ENCODE measurements around the gene RHOU. TPM values are rescaled to one million over a fixed set of nuclear protein-coding genes. Genes with fewer than 3 reads are reported as not detected.
A peak's percentile ranks its signal among the peaks of the same experiment; 100 is the strongest.

Gene RHOU
- total RNA-seq, 1 experiment from 2014 or later: 11.0 TPM

DNA sequence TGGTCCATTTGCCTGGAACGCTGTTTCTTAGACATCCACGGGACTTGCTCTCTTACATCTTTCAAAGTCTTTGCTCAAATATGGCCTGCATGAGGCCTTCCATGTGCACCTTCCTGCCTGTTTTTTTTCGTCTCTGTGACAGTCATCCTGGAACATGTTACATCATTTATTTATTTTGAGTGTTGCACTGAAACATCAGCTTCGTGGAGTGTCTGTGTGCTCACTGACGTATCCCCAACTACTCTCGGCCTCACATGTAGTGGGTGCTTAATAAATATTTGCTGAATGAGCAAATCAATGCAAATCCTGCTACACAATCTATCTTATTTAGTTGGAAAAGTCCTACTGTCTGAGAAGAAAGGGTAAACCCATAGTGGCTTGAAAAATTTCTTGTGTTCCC is 11.4 kb upstream of the RHOU start:
- DNase-seq: no peak
- no peaks in the 10 kb centered on the region for H3K36me3 ChIP-seq (replicated peaks; ENCODE audit: control insufficient read depth, insufficient read depth, low read length)

DNA sequence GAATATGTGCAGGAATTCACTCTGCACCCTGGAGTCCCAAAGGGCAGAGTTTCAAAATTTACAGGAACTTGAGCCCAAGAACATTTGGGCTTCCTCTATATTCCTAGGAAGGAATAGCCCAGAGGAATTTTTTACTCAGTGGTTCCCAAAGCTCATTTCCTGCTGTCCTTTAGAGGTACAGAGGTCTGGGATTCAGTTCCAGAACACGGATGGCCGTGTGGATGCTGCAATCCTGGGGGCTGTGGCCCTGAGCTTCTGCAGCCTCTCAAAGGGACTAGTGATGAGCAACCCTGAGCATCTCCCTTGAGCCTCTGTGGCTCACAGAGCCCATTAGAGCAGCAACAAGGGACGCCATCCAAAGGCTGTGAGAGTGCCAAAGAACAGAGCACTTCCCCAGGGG is 10.1 kb upstream of the RHOU start:
- no peak for DNase-seq
- H3K4me3 ChIP-seq (ENCODE audit: insufficient read depth, low read depth, low read length): no peak overlapping the region
- H3K36me3 ChIP-seq (replicated peaks; ENCODE audit: control insufficient read depth, insufficient read depth, low read length): no peaks in the 10 kb centered on the region
- no peaks in the 10 kb centered on the region; the same call in 1 of the 2 replicates for H3K27me3 ChIP-seq (ENCODE audit: control insufficient read depth, insufficient read depth, low read length)

More for the DNA sequence above, 11.4 kb upstream of the RHOU start:
- Histone ChIP-seq H3K27me3 (ENCODE audit: control insufficient read depth, insufficient read depth, low read length) (no peaks in the 10 kb centered on the region; the same call in 1 of the 2 replicates), H3K4me3 (ENCODE audit: insufficient read depth, low read depth, low read length) (no peak overlapping the region)

DNA sequence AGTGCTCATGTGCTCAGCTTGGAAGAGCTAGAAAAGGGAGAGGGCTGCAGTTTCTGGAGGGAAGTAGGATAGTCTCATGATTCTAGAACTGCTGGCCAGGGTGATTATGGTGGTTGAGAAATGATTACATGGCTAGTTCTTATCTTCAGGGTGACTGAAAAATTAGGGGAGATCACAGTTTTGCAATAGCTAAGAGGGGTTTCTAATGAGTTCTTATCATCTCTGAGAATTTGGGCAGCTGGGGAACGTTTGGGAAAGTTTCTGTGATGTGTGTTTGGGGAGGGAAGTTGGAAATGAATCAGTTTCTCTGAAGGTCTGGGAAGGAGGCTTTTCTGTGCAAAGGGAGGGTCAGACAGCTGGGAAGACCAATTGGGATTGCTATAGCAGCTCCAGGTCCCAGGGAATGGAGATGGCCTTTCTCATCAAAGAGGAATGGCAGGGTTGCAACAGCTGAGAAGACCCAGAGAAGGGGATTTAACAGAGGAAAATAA is 7.6 kb upstream of the RHOU start:
- Histone ChIP-seq H3K27me3 (ENCODE audit: control insufficient read depth, insufficient read depth, low read length) (no peaks in the 10 kb centered on the region; the same call in 1 of the 2 replicates), H3K36me3 (replicated peaks; ENCODE audit: control insufficient read depth, insufficient read depth, low read length) (no peaks in the 10 kb centered on the region), H3K4me3 (ENCODE audit: insufficient read depth, low read depth, low read length) (no peak overlapping the region)
- DNase-seq: no peak

DNA sequence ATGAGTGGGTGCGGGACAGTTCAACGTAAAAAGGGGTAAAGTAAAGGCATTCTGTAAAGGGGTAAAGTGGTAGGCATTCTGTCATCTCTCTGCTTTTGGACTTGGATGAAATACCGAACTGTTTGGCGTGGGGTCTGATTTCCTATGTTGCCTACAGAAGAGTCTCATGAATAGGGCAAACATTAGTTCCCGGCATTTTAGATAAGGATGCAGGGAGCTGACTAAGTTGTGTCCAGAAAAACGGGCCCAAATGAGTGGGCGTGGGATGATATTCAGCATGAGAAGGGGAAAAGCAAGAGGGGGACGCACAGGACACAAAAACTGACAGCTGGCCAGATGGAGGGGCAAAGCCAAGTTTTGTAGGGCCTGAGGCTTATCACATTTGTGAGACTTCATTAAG is 2.9 kb upstream of the RHOU start:
- peaks cover 25% of the 10 kb centered on the region for H3K27me3 ChIP-seq (ENCODE audit: control insufficient read depth, insufficient read depth, low read length)
- no peak for DNase-seq
- H3K36me3 ChIP-seq (replicated peaks; ENCODE audit: control insufficient read depth, insufficient read depth, low read length): no peaks in the 10 kb centered on the region

DNA sequence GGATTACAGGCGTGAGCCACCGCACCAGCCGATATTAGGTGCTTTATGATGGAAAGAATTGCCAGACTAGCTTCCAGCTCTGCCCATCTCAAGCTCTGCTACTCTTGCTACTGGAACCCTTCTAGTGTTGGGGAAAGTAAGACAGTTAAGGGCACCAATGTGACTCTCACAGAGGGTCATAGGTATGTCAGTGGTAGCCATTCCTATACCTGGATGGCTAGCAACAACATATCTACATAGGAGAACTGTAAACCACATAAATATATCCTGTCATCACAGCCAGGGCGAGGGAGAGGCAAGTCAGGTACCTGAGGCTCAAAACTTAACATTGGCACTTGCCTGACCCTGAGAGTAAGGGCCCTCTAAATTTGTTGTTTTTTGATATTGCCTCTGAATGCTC is 1.7 kb upstream of the RHOU start:
- no peak overlapping the region for H3K4me3 ChIP-seq (ENCODE audit: insufficient read depth, low read depth, low read length)
- no peaks in the 10 kb centered on the region for H3K36me3 ChIP-seq (replicated peaks; ENCODE audit: control insufficient read depth, insufficient read depth, low read length)
- peaks cover 25% of the 10 kb centered on the region for H3K27me3 ChIP-seq (ENCODE audit: control insufficient read depth, insufficient read depth, low read length)
- no peak for DNase-seq

More for the DNA sequence above, 2.9 kb upstream of the RHOU start:
- no peak overlapping the region for H3K4me3 ChIP-seq (ENCODE audit: insufficient read depth, low read depth, low read length)

DNA sequence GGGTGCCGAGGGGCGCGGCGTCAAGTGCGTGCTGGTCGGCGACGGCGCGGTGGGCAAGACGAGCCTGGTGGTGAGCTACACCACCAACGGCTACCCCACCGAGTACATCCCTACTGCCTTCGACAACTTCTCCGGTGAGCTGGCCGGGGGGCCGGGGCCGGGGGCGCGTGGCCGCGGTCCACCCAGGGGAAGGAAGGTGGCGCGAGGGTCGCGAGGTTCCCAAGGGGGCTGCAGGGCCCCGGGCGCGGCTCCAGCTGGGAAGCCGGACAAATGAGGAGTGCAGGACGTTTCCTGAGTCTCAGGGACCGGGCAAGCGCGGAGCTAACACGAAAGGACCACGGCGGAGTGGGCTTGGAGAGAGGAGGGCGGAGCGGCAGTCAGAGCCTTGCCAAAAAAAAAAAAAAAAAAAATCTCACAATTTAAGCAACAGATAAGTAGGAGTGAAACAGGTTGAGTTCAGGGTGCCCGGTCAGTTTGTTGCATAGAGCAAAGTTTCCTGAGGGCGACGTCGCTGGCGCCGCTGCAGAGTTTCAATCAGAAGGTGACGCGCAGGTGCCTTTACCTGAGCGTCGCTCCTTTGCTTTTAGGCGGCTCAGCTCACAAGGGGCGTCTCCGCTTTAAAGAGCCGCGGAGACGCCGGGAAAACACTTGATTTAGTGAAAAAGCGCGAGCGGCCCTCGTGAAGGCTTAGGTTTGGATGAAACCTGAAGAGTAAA is 750 bp downstream of the RHOU start:
- no peaks in the 10 kb centered on the region for H3K36me3 ChIP-seq (replicated peaks; ENCODE audit: control insufficient read depth, insufficient read depth, low read length)
- peak overlapping the region; percentile 84 for H3K4me3 ChIP-seq (ENCODE audit: insufficient read depth, low read depth, low read length)
- DNase-seq: peak; percentile 60
- H3K27me3 ChIP-seq (ENCODE audit: control insufficient read depth, insufficient read depth, low read length): peaks cover 25% of the 10 kb centered on the region

DNA sequence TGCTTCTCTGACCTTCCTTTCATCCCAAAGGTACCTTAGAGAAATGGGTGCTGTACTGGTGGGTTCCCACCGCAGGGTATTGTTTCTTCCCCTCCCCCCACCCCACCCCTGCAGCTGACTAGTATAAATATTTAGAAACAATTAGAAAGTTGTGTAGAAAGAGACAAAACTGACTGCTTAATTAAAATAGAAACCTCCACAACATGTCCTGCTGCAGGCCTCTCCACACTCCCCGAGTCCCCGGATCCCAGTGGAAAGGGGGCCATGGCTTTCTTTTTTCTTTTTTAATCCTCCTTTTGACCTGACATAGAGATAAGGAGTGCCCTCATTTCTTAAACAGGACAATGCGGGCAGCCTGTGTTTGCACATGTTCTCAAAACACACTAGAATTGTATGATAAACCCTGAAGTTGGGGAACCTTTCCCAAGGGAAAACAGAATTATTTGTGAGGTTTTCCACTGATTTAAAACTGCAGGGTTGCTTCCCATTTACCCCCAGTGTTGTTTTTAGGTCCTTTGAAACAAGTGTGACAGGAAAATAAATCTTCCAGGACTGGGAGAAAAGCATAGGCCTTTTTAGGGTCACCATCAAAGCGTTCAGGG is 1.7 kb downstream of the RHOU start:
- Histone ChIP-seq H3K4me3 (ENCODE audit: insufficient read depth, low read depth, low read length) (no peak overlapping the region), H3K27me3 (ENCODE audit: control insufficient read depth, insufficient read depth, low read length) (peaks cover 25% of the 10 kb centered on the region)
- no peak for DNase-seq

DNA sequence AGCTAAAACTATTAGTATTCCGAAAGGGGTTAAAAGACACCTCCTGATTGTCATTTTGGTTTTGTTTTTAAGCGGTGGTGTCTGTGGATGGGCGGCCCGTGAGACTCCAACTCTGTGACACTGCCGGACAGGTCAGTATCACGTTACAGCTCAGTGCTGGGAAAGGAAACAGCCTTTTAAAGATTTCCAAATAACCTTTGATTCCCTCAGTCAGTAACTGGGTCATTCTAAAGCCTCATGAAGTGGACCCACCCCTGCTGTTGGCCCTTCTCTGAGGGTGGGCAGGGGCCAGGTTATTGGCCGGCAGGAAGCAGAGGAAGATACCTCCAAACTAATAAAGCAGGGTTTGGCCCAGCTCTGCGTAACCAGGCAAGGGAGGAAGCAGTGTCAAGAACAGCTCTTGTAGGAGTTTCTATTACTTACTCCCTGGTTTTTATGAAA is 2.3 kb downstream of the RHOU start:
- no peak for DNase-seq
- H3K27me3 ChIP-seq (ENCODE audit: control insufficient read depth, insufficient read depth, low read length): peaks cover 25% of the 10 kb centered on the region
- no peak overlapping the region for H3K4me3 ChIP-seq (ENCODE audit: insufficient read depth, low read depth, low read length)
- no peaks in the 10 kb centered on the region for H3K36me3 ChIP-seq (replicated peaks; ENCODE audit: control insufficient read depth, insufficient read depth, low read length)

More for the DNA sequence above, 1.7 kb downstream of the RHOU start:
- no peaks in the 10 kb centered on the region for H3K36me3 ChIP-seq (replicated peaks; ENCODE audit: control insufficient read depth, insufficient read depth, low read length)

DNA sequence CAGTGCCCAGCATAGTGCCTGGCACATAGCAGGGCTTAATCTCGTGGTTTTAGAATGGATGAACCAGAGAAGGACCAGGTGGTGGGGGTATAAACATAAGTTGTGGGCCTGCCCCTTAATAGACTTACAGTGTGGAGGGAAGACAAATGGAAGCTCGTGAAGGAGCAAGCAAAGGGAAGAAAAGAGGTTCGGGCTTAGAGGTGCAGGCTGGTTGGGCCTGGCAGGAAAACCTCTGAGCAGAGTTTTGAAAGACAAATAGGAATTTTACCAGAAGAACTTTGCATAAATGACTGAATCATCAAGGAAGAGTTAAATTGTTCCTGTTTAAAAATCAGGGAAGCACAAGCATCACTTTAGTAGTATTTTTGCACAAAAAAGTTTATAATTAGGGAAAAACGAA is 4.5 kb downstream of the RHOU start:
- H3K27me3 ChIP-seq (ENCODE audit: control insufficient read depth, insufficient read depth, low read length): peaks cover 16% of the 10 kb centered on the region
- no peaks in the 10 kb centered on the region; the same call in 1 of the 2 replicates for H3K36me3 ChIP-seq (replicated peaks; ENCODE audit: control insufficient read depth, insufficient read depth, low read length)
- H3K4me3 ChIP-seq (ENCODE audit: insufficient read depth, low read depth, low read length): no peak overlapping the region
- DNase-seq: no peak

DNA sequence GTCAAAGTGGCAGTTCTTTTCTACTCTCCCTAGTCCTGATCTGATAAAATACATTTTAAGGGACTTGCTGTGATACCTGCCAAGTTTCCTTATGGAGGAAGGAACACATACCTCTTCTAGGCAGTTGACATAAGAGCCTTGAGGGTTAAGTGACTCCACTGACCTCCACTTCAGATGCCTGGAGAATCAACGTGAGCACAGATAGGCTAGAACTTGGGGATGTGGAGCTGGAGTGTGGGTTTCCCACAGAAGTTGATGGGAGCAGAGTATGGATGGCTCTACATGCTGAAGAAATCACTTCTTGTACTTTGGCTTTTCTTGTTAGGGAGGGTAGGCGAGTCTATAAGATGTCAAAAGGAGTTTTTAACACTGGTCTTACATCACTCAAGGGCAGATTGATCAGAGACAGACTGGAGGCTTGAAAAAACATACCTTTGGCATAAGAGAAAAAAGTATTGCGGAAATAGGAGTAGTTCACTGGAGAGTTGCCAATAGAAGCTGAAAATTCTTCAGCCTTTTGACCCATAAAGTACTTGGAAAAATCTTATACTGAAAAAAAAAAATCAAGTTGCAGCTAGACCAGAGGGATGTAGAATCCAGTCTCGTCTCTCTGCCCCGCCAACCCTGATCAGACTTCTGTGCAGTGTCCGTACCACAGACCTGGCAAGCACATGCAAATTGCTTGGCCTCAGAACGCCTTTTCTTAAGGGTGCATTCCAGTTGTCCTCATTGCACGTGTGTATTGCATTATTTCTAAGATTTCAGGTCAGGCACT is 5.5 kb downstream of the RHOU start:
- Histone ChIP-seq H3K27me3 (ENCODE audit: control insufficient read depth, insufficient read depth, low read length) (peaks cover 10% of the 10 kb centered on the region), H3K4me3 (ENCODE audit: insufficient read depth, low read depth, low read length) (no peak overlapping the region), H3K36me3 (replicated peaks; ENCODE audit: control insufficient read depth, insufficient read depth, low read length) (no peaks in the 10 kb centered on the region; the same call in 1 of the 2 replicates)
- no peak for DNase-seq

DNA sequence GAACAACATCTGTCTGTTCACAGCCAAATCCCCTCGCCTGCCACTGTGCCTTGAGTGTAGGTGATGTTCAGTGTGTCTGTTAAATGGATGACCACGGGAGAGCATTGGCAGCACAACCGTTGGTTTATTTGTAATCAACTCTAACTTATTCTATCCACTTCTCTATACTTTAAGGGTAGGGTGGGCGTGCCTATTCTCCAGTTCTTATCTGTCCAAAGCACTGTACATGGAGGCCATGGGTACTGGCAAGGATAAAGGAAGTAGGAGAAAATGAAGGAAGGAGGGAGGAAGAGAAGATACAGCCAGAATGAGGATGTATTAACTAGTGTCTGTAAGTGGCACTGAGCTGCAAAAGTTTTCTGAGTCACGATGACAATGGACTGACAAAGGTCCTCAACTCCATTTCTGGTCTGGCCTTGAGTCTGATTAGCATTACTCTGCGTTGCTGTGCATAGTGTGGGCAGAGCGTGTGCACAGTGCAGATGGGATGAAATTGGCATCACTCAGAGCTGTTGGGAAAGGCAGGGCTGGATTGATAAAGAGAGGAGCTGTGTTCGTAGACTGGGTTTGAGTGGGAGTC is 7.1 kb downstream of the RHOU start:
- H3K4me3 ChIP-seq (ENCODE audit: insufficient read depth, low read depth, low read length): no peak overlapping the region
- no peak for DNase-seq
- no peaks in the 10 kb centered on the region for H3K27me3 ChIP-seq (ENCODE audit: control insufficient read depth, insufficient read depth, low read length)

DNA sequence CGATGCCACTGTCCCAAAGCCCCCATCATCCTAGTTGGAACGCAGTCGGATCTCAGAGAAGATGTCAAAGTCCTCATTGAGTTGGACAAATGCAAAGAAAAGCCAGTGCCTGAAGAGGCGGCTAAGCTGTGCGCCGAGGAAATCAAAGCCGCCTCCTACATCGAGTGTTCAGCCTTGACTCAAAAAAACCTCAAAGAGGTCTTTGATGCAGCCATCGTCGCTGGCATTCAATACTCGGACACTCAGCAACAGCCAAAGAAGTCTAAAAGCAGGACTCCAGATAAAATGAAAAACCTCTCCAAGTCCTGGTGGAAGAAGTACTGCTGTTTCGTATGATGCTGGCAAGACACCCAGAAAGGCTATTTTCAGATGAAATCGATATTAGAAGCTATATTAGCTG is 8.1 kb downstream of the RHOU start:
- Histone ChIP-seq H3K36me3 (replicated peaks; ENCODE audit: control insufficient read depth, insufficient read depth, low read length) (no peaks in the 10 kb centered on the region; the same call in 1 of the 2 replicates), H3K4me3 (ENCODE audit: insufficient read depth, low read depth, low read length) (no peak overlapping the region), H3K27me3 (ENCODE audit: control insufficient read depth, insufficient read depth, low read length) (no peaks in the 10 kb centered on the region)
- no peak for DNase-seq

More for the DNA sequence above, 7.1 kb downstream of the RHOU start:
- no peaks in the 10 kb centered on the region; the same call in 1 of the 2 replicates for H3K36me3 ChIP-seq (replicated peaks; ENCODE audit: control insufficient read depth, insufficient read depth, low read length)

DNA sequence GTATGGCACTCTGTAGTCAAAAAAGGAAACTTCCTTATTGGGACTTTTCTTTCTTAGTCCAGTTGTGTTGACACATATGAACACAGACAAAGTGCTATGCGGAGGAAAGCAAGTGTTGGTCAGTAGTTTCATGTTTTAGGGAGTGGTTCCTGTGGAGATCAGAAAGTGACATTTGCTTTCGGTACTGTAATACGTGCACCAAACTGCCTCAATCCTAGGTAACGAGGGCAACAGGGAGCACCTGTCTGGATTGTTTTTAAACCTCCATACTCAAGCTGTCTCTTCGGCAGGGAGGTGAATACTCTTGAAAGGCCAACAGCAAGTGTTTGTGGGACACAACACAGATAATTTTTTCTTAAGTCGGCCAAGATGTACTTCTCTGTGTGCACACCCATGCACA is 9.1 kb downstream of the RHOU start:
- no peaks in the 10 kb centered on the region; the same call in 1 of the 2 replicates for H3K36me3 ChIP-seq (replicated peaks; ENCODE audit: control insufficient read depth, insufficient read depth, low read length)
- no peak for DNase-seq

DNA sequence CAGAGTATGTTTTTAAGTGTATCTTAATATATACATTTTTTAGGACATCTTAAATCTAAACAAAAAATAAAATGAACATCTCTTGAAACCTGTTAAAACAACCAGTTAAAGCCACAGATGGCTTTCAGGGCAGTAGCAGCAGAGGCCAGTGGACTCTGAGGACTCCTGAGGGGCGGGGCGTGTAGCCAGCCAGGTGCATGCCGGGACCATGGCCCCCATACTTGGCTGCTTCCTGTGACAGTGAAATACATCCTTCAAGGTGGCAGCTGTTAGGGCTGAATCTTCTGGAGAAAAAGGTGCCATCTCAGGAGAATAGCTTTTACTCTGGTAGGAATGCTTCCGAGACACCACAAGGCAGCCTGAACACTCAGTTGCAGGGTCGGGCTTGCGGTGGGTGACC is 9.6 kb downstream of the RHOU start:
- Histone ChIP-seq H3K4me3 (ENCODE audit: insufficient read depth, low read depth, low read length) (no peak overlapping the region), H3K36me3 (replicated peaks; ENCODE audit: control insufficient read depth, insufficient read depth, low read length) (no peaks in the 10 kb centered on the region; the same call in 1 of the 2 replicates), H3K27me3 (ENCODE audit: control insufficient read depth, insufficient read depth, low read length) (no peaks in the 10 kb centered on the region)
- no peak for DNase-seq

More for the DNA sequence above, 9.1 kb downstream of the RHOU start:
- Histone ChIP-seq H3K4me3 (ENCODE audit: insufficient read depth, low read depth, low read length) (no peak overlapping the region), H3K27me3 (ENCODE audit: control insufficient read depth, insufficient read depth, low read length) (no peaks in the 10 kb centered on the region)

All from H7 (cell line).